ENCODE results near the gene ATG2A. TPM values are rescaled to one million over a fixed set of nuclear protein-coding genes. Genes with fewer than 3 reads are reported as not detected.

Gene ATG2A
- total RNA-seq, 1 donor from 2014 or later: 28.7 TPM

GRCh38 chr11:64888729-64889511, 28.1 kb downstream of the ATG2A start:
- Mint-ChIP-seq H3K27me3 (ENCODE audit: unreplicated experiment) (no peaks in the 10 kb centered on the region), H3K4me3 (ENCODE audit: unreplicated experiment) (no peak overlapping the region), H3K27ac (ENCODE audit: unreplicated experiment) (no peak overlapping the region), H3K36me3 (ENCODE audit: unreplicated experiment) (no peaks in the 10 kb centered on the region), H3K4me1 (ENCODE audit: unreplicated experiment) (peaks cover 13% of the 10 kb centered on the region), H3K9me3 (ENCODE audit: unreplicated experiment) (no peaks in the 10 kb centered on the region)
- DNase-seq (ENCODE audit: extremely low spot score, unreplicated experiment): no peak
- TF ChIP-seq CTCF (IDR thresholded peaks at IDR 0.05): no peak

- Mint-ChIP-seq H3K36me3 (ENCODE audit: unreplicated experiment) (no peaks in the 10 kb centered on the region), H3K9me3 (ENCODE audit: unreplicated experiment) (no peaks in the 10 kb centered on the region), H3K4me3 (ENCODE audit: unreplicated experiment) (peak overlapping the region; percentile 50), H3K27me3 (ENCODE audit: unreplicated experiment) (no peaks in the 10 kb centered on the region), H3K4me1 (ENCODE audit: unreplicated experiment) (peaks cover 13% of the 10 kb centered on the region), H3K27ac (ENCODE audit: unreplicated experiment) (no peak overlapping the region)
- DNase-seq (ENCODE audit: extremely low spot score, unreplicated experiment): no peak
- no peak for TF ChIP-seq CTCF (IDR thresholded peaks at IDR 0.05)
These were observed 28.6 kb downstream of the ATG2A start for GRCh38 chr11:64888406-64888728.

- Mint-ChIP-seq H3K27ac (ENCODE audit: unreplicated experiment) (peak overlapping the region; percentile 40), H3K27me3 (ENCODE audit: unreplicated experiment) (no peaks in the 10 kb centered on the region), H3K36me3 (ENCODE audit: unreplicated experiment) (no peaks in the 10 kb centered on the region), H3K4me3 (ENCODE audit: unreplicated experiment) (peak overlapping the region; percentile 50), H3K4me1 (ENCODE audit: unreplicated experiment) (peaks cover 13% of the 10 kb centered on the region), H3K9me3 (ENCODE audit: unreplicated experiment) (no peaks in the 10 kb centered on the region)
- peak; percentile 97 for TF ChIP-seq CTCF (IDR thresholded peaks at IDR 0.05)
- DNase-seq (ENCODE audit: extremely low spot score, unreplicated experiment): peak; percentile 92
These were observed 29.1 kb downstream of the ATG2A start for GRCh38 chr11:64887757-64888405.

- Mint-ChIP-seq H3K4me3 (ENCODE audit: unreplicated experiment) (no peak overlapping the region), H3K9me3 (ENCODE audit: unreplicated experiment) (no peaks in the 10 kb centered on the region), H3K27ac (ENCODE audit: unreplicated experiment) (peak overlapping the region; percentile 40)
These were observed 29.7 kb downstream of the ATG2A start for GRCh38 chr11:64887234-64887756.

More at GRCh38 chr11:64887234-64887756, 29.7 kb downstream of the ATG2A start:
- DNase-seq (ENCODE audit: extremely low spot score, unreplicated experiment): no peak
- no peaks in the 10 kb centered on the region for H3K36me3 Mint-ChIP-seq (ENCODE audit: unreplicated experiment)
- no peak for TF ChIP-seq CTCF (IDR thresholded peaks at IDR 0.05)
- H3K27me3 Mint-ChIP-seq (ENCODE audit: unreplicated experiment): no peaks in the 10 kb centered on the region
- peaks cover 14% of the 10 kb centered on the region for H3K4me1 Mint-ChIP-seq (ENCODE audit: unreplicated experiment)
